Superior temporal gyrus (tissue), 1 donor: ENCODE results near the gene CFAP99.

Experiments used
- DNase-seq: peaks from one replicate; pipeline ENCODE4 v3.0.0-alpha.2; 2016; ENCODE audit errors: extremely low spot score

CFAP99 gene

GRCh38 chr4:2411786-2412510 is 6.8 kb upstream of the CFAP99 start:
- no peak for DNase-seq

GRCh38 chr4:2412534-2412884 is 6.2 kb upstream of the CFAP99 start:
- no peak for DNase-seq

DNA sequence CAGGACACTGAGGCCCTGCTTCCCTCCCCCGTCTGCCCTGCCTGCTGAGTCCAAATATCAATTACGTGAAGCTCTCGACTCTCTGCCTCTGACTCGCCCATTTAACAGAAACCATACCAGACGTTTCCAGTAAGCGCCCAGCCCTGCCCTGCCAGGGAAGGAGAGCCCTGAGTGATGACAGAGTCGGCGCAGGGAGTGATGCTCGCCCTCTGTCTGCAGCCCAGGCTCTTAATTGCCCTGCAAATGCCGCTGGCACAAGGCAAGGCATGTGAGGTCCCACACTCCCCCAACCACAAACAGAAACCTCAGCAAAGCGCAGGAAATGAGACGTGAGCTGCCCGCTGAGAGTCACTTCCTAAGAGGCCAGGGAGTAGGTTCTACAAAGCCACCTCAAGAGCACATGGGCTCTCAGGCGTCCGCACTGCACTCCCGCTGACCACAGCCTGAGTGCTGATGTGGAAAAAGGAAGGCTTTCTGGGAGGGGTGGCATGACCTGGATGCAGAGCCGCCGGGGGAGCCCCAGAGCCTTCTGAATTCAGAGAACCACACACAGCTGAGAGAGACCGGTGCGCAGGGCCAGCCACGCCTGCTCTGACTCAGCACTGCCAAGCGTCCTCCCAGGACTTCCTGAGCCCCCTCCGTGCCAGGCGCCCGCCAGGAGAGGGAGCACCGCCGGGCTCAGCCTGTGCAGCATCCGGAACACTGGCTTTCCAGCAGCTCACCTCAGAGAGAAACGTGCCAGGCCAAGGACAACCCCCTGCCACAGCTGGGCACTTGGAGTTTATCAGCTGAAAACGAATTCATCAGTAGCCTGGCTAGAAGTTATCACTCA is 5.7 kb upstream of the CFAP99 start:
- peak; percentile 65 for DNase-seq

DNA sequence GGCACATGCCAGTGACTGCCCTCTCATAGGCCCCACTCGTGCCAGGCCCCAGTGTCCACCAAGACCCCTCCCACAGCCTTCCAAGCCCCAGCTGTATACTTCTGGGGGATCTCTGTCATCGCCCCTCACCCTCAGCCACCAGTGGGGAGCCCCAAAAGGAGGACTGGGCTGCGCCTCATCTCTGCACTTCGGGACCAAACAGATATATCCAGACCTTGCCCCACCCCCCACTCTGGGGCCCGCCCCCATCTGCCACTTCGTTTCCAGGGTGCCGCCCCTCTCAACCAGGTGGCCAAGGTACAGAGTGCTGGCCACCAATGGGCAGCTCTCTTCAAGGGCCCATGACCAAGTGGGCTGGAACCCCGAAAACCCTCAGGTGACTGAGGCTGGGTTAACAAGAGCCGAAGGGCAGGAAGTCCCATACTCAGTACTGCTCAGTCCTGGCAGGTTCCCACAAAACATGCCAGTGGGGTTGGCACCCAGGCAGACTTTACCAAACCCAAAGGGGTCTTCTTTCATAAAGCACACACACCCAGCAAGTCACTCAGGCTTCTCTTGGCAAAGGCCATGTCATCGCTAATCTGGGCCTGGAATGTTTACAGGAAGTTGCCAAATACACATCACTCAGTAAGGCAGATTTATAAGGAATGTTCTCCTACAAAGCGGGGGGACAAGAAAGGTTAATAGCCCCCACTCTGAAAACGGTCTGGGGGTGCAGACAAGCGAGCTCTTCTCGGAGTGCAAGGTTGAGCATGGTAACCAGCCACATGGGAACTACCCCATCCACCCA is 4.7 kb upstream of the CFAP99 start:
- no peak for DNase-seq

DNA sequence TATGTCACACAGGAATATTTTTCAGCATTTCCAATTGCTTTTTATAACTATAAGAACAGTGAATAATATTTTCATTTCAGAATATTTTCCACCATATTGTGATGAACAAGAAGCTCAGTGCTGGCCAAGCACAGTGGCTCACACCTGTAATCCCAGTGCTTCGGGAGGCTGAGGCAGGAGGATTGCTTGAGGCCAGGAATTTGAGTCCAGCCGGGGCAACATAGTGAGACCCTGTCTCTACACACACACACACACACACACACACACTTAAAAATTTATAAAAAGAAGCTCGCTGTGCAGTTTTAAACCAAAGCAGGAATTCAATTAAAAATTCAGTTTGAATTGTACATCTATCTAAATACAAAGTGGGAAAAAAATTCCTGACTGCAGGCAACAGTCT is 3.5 kb upstream of the CFAP99 start:
- DNase-seq: no peak

DNA sequence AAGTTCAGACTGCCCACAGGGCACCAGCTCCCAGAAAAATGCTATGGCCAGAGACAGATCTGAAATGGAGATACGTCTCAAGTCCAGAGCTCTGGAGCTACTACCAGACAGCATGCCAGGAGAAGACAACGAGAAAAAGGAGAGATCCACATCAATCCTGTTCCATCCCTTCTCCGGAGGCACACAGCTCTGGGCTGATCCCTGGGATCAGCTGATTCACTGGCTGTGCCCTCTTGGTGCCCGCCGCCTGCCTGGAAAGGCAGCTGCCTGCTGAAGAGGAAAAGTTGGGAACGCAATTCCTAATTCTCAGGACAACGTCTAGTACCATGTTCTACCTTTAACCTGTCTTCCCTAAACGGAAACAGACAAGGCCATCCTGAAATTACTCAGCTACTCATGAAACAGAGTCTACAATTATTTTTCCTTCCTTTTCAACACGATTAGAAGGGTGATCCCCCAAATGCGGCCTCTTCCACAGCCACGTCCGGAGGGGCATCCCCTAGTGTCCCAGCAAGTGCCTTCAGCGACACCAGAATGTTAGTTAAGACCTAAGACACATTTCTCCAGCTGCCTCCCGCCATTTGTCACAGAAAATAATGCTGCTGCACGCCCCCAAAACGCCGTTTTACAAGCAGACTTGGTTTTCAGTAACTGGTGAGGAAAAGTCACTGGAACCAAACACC is 2.7 kb upstream of the CFAP99 start:
- peak; percentile 26 for DNase-seq

GRCh38 chr4:2416564-2417225 is 2.1 kb upstream of the CFAP99 start:
- DNase-seq: no peak

DNA sequence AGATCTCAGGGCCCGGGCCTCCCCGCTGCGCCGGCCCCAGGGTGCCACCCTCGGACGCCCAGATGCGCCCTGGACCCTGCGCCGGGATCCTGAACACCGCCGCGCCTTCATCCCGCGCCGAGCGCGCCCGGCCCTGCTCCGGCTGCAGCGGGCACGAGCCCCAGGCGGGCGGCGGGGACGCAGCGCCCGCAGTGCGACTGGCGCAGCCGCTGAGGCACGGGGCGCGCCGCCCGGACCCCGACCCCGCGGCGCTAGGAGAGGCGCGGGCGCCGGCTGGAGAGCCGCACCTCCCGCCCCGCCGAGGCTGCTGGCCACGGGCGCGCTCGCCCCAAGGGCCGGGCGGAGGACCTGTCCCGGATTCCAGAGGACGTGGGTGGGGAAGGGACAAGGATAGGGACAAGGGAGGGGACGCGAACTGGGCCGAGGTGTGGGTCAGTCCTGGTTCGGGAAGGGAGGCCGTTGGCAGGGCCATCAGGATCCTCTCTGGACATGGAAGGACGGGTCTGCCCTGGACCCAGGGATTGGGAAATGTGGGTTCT is 1.5 kb upstream of the CFAP99 start:
- DNase-seq: no peak

GRCh38 chr4:2417765-2418649 is 748 bp upstream of the CFAP99 start, which contains the start of gene ZFYVE28:
Gene ZFYVE28, minus strand, starts transcription at chr4:2418645. Its CDS starts 322 bp downstream, at chr4:2418323.
- DNase-seq: no peak

- DNase-seq: no peak
Observed at GRCh38 chr4:2419814-2420213, 1.1 kb downstream of the CFAP99 start.

- no peak for DNase-seq
Observed at GRCh38 chr4:2421928-2422327, 3.2 kb downstream of the CFAP99 start.

GRCh38 chr4:2423066-2423465 is 4.3 kb downstream of the CFAP99 start:
- DNase-seq: no peak

GRCh38 chr4:2423695-2424094 is 4.9 kb downstream of the CFAP99 start:
- DNase-seq: no peak

DNA sequence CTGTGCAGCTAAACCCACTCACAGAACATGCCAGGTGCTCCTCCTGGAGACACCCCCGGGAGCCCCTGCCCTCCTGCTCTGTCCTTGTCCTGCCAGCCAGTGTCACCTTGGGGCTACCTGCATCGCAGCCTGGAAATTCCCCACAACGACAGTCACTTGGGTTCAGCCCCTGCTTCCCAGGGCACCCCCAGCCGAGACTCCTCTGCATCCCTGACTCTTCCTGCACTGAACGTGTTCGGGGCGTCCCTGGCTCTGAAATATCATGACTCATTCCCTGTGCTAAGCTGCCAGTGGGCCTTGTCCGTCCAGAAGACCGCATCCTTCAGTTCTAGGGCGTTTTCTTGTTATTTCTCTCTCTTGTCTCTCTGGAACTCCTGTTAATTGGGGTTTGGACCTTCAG is 5.8 kb downstream of the CFAP99 start:
- DNase-seq: no peak

GRCh38 chr4:2425386-2426068 is 6.8 kb downstream of the CFAP99 start:
- no peak for DNase-seq

DNA sequence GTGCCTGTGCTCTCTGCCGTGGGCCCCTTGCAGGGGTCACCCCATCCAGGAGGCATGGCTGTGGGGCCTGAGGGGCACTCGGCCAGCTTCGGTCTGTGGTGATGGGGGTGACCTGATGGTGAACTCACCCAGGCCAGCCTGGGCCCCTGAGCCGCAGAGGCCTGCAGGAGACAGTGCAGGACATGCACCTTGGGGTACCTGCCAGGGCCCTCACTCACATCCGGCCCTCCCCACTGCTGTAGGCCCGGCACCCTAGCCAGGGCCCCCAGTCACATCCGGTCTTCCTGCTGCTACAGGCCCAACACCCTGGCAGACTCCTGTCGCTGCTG is 7.3 kb downstream of the CFAP99 start:
- no peak for DNase-seq

DNA sequence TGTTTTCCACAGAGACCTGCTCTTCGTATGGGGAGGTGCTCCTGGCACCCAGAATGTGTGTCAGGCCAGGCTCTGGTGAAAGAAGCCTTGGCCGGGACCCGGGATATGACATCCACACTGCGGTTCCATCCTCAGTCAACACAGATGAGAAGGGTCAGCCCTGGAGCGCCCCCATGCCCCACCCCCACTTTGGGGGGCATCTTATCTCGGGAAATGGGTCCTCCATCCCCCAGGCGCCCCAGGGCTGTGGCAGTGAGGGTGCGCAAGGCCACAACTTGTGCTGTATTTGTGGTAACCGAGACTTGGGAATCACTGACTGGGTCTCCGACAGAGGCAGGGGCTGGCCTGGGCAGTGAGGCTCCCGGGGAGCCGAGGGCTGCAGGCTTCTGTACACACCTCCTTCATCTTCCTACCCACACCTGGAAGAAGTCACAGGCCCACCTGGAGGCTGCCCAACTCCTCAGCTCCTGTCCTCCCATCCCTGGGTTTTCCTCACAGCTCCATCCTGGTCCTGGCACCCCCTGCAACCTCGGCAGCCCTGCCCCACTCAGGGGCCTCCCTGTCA is 8.0 kb downstream of the CFAP99 start:
- no peak for DNase-seq

DNA sequence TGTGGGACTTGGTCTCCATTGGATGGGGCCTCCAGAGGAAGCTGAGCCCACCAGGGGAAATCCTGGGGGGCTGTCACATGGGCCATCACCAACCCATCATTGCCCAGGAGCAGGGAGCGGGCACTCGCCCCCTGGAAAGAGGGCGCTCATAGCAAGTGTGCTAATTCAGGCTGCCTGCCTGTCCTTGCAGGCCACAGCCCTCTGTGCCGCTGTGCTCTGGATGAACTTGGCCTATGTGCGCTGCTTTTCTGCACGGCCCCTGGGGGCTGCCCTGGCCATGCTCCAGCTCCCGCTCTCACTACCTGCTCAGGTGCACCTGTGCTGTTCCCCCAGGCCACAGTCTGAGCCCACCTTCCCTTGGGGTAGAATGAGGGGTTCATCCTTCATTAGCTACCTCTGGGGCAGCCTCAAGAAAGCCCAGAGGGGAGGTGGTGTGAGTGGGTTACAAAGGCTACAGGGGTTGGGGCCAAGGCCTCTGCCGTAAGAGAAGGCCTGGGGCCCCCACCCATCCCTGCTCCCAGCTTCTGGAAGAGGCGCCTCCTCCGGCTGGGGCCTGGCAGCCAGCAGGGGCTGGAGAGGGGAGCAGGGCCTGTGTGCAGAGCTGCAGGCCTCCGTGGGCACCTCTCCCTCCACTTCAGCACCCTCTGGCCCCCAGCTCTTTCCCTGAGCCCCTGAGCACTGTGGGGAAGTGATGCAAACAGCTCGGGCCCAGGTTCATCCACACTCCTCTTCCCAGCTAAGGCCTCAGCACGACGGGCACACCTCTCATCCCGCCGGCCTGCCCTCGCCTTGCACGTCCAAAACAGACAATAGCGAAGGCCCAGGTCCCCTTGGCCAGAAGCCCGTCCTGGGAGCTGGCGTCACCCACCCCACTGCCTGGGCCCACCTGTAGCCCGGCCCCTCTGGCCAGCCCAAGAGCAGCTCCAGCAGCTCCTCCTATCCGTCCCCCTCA is 8.9 kb downstream of the CFAP99 start:
- no peak for DNase-seq
